Skeletal muscle cell (primary cell): ENCODE results near the gene MYO5A.
"Not testable (repeated sequence)": the region's sequence is repeated elsewhere in the genome, so short reads cannot be mapped to it uniquely, and the experiment has no call there.

ENCODE experiments used
- DNase-seq: peaks from one replicate; pipeline ENCODE4 v3.0.0-alpha.2; 2010; ENCODE audit warnings: low read depth
- H3K4me3 ChIP-seq: 2 replicates; pipeline ENCODE4 v1.5.1; 2011; ENCODE audit warnings: low read depth, mild to moderate bottlenecking, control low read depth, low read length, moderate library complexity

Gene MYO5A

GRCh38 chr15:52528564-52529340 lies at the start of gene MYO5A:
Gene MYO5A (minus strand): TSS chr15:52528880. CDS start chr15:52528806, 74 bp downstream.
- DNase-seq, result no peak
- H3K4me3 ChIP-seq, result peak within 1 kb of the TSS; percentile 64

GRCh38 chr15:52576692-52577091 lies 48.0 kb upstream of the MYO5A start:
- no peak overlapping the region for H3K4me3 ChIP-seq
- no peak for DNase-seq

GRCh38 chr15:52575573-52575972 lies 46.9 kb upstream of the MYO5A start:
- H3K4me3 ChIP-seq, DNase-seq: not testable (repeated sequence)

- DNase-seq, result no peak
- H3K4me3 ChIP-seq, result no peak overlapping the region
Observed at GRCh38 chr15:52575072-52575471, 46.4 kb upstream of the MYO5A start.

- DNase-seq, H3K4me3 ChIP-seq: not testable (repeated sequence)
Observed at GRCh38 chr15:52574623-52575022, 45.9 kb upstream of the MYO5A start.

GRCh38 chr15:52568601-52569585 lies 40.2 kb upstream of the MYO5A start, which contains the start of gene ARPP19:
Gene ARPP19 (minus strand): TSS chr15:52569030. CDS start chr15:52568892, 138 bp downstream.
- peak; percentile 68 for DNase-seq
- H3K4me3 ChIP-seq, result peak within 1 kb of the TSS; percentile 85

GRCh38 chr15:52567871-52568600 lies 39.4 kb upstream of the MYO5A start:
- peak overlapping the region; percentile 85 for H3K4me3 ChIP-seq
- DNase-seq, result no peak

GRCh38 chr15:52566889-52567288 lies 38.2 kb upstream of the MYO5A start:
- no peak for DNase-seq
- peak overlapping the region; percentile 85 for H3K4me3 ChIP-seq

- DNase-seq, H3K4me3 ChIP-seq: not testable (repeated sequence)
Observed at GRCh38 chr15:52565417-52566358, 37.0 kb upstream of the MYO5A start.

GRCh38 chr15:52563501-52564060 lies 34.9 kb upstream of the MYO5A start:
- DNase-seq, result no peak
- no peak overlapping the region for H3K4me3 ChIP-seq

GRCh38 chr15:52559575-52559974 lies 30.9 kb upstream of the MYO5A start:
- DNase-seq, result no peak

GRCh38 chr15:52559022-52559421 lies 30.3 kb upstream of the MYO5A start:
- no peak overlapping the region for H3K4me3 ChIP-seq
- no peak for DNase-seq

More at GRCh38 chr15:52559575-52559974, 30.9 kb upstream of the MYO5A start:
- no peak overlapping the region for H3K4me3 ChIP-seq

- H3K4me3 ChIP-seq, result no peak overlapping the region
- DNase-seq, result peak; percentile 29
Observed at GRCh38 chr15:52558196-52558595, 29.5 kb upstream of the MYO5A start.

GRCh38 chr15:52557274-52557641 lies 28.6 kb upstream of the MYO5A start:
- H3K4me3 ChIP-seq, result no peak overlapping the region
- no peak for DNase-seq

- no peak for DNase-seq
- H3K4me3 ChIP-seq, result no peak overlapping the region
Observed at GRCh38 chr15:52556524-52557273, 28.0 kb upstream of the MYO5A start.

- no peak for DNase-seq
- no peak overlapping the region for H3K4me3 ChIP-seq
Observed at GRCh38 chr15:52552303-52552702, 23.6 kb upstream of the MYO5A start.

GRCh38 chr15:52551762-52552161 lies 23.1 kb upstream of the MYO5A start:
- DNase-seq, result no peak
- no peak overlapping the region for H3K4me3 ChIP-seq
